ENCODE results near the gene ENG. TPM values are rescaled to one million over a fixed set of nuclear protein-coding genes. Genes with fewer than 3 reads are reported as not detected.

The ENG gene
- total RNA-seq, result 2.6 and 3.3 TPM in 2 replicates
- long read RNA-seq, result 0 reads

- H3K27me3 Mint-ChIP-seq (ENCODE audit: low read depth), result no peaks in the 10 kb centered on the region
- H3K36me3 Mint-ChIP-seq (ENCODE audit: low read depth), result no peaks in the 10 kb centered on the region
- no peak within 1 kb of the TSS for H3K27ac Mint-ChIP-seq (ENCODE audit: unreplicated experiment)
- DNase-seq (ENCODE audit: low read depth, low spot score), result peak; percentile 30
- no peak for TF ChIP-seq CTCF (conservative IDR thresholded peaks at IDR 0.05)
- no peaks in the 10 kb centered on the region for H3K9me3 Mint-ChIP-seq
- no peak within 1 kb of the TSS for H3K4me3 Mint-ChIP-seq
- H3K4me1 Mint-ChIP-seq, result peaks cover 7% of the 10 kb centered on the region
Observed at GRCh38 chr9:127854184-127854806, at the start of gene ENG. Gene ENG (minus strand): TSS chr9:127854658. CDS start chr9:127854355, 303 bp downstream.

GRCh38 chr9:127903557-127904475 is 49.4 kb upstream of the ENG start:
- Mint-ChIP-seq H3K27me3 (ENCODE audit: low read depth) (no peaks in the 10 kb centered on the region), H3K4me3 (peak overlapping the region; percentile 83), H3K27ac (ENCODE audit: unreplicated experiment) (peak overlapping the region; percentile 38), H3K36me3 (ENCODE audit: low read depth) (no peaks in the 10 kb centered on the region), H3K9me3 (no peaks in the 10 kb centered on the region), H3K4me1 (peaks cover 15% of the 10 kb centered on the region)
- DNase-seq (ENCODE audit: low read depth, low spot score), result peak; percentile 46
- no peak for TF ChIP-seq CTCF (conservative IDR thresholded peaks at IDR 0.05)

- DNase-seq (ENCODE audit: low read depth, low spot score), result peak; percentile 68
- no peaks in the 10 kb centered on the region for H3K9me3 Mint-ChIP-seq
Observed at GRCh38 chr9:127899128-127899943, 44.9 kb upstream of the ENG start, which contains the start of gene ST6GALNAC6. Gene ST6GALNAC6 (minus strand): TSS chr9:127899603. CDS start chr9:127897981, 1,622 bp downstream.

GRCh38 chr9:127898433-127899127 is 44.1 kb upstream of the ENG start:
- H3K4me1 Mint-ChIP-seq, result peaks cover 24% of the 10 kb centered on the region
- no peak for DNase-seq (ENCODE audit: low read depth, low spot score)
- H3K9me3 Mint-ChIP-seq, result peaks cover 4% of the 10 kb centered on the region

More at GRCh38 chr9:127899128-127899943, 44.9 kb upstream of the ENG start, which contains the start of gene ST6GALNAC6:
- H3K27ac Mint-ChIP-seq (ENCODE audit: unreplicated experiment), result peak within 1 kb of the TSS; percentile 88
- no peaks in the 10 kb centered on the region for H3K27me3 Mint-ChIP-seq (ENCODE audit: low read depth)
- no peak for TF ChIP-seq CTCF (conservative IDR thresholded peaks at IDR 0.05)
- H3K4me1 Mint-ChIP-seq, result peaks cover 32% of the 10 kb centered on the region
- peak within 1 kb of the TSS; percentile 91 for H3K4me3 Mint-ChIP-seq
- H3K36me3 Mint-ChIP-seq (ENCODE audit: low read depth), result peaks cover 19% of the 10 kb centered on the region

More at GRCh38 chr9:127898433-127899127, 44.1 kb upstream of the ENG start:
- peak overlapping the region; percentile 88 for H3K27ac Mint-ChIP-seq (ENCODE audit: unreplicated experiment)
- peak overlapping the region; percentile 91 for H3K4me3 Mint-ChIP-seq
- H3K27me3 Mint-ChIP-seq (ENCODE audit: low read depth), result no peaks in the 10 kb centered on the region
- H3K36me3 Mint-ChIP-seq (ENCODE audit: low read depth), result peaks cover 26% of the 10 kb centered on the region
- TF ChIP-seq CTCF (conservative IDR thresholded peaks at IDR 0.05), result no peak
